Posterior cingulate gyrus (tissue), 11 donors: ENCODE results near the gene SLC25A43.
"Not testable (repeated sequence)": the region's sequence is repeated elsewhere in the genome, so short reads cannot be mapped to it uniquely, and the experiment has no call there.

Experiments
- DNase-seq, 10 donors: peaks; one replicate each; pipeline versions ENCODE4 v3.0.0 to v3.0.0-alpha.2; 2020 to 2021; ENCODE audit warnings: mixed read lengths in 3 of 10
- intact Hi-C: fragments of 100-400 bp; cut with DNase I; formaldehyde crosslinking; loops from one replicate; pipeline ENCODE4 v1.15.1; 2023

Gene SLC25A43

GRCh38 chrX:119406776-119407175 is 7.6 kb downstream of the SLC25A43 start:
- no peak for DNase-seq
- intact Hi-C loops = no loop called here

- DNase-seq = no peak
- intact Hi-C loops = no loop called here
These were observed 8.5 kb downstream of the SLC25A43 start for GRCh38 chrX:119407681-119408080.

- peak in 1 of 10 donors; percentile 15 for DNase-seq
- intact Hi-C loops = no loop called here
These were observed 11.1 kb downstream of the SLC25A43 start for GRCh38 chrX:119410027-119410819.

GRCh38 chrX:119410854-119411253 is 11.7 kb downstream of the SLC25A43 start:
- intact Hi-C loops = no loop called here

GRCh38 chrX:119411959-119412358 is 12.8 kb downstream of the SLC25A43 start:
- intact Hi-C loops = no loop called here
- no peak for DNase-seq

More at GRCh38 chrX:119410854-119411253, 11.7 kb downstream of the SLC25A43 start:
- DNase-seq = no peak

GRCh38 chrX:119417376-119417775 is 18.2 kb downstream of the SLC25A43 start:
- DNase-seq = no peak
- intact Hi-C loops = no loop called here

GRCh38 chrX:119417842-119418241 is 18.7 kb downstream of the SLC25A43 start:
- intact Hi-C loops = no loop called here
- no peak for DNase-seq

GRCh38 chrX:119419146-119419545 is 20.0 kb downstream of the SLC25A43 start:
- DNase-seq = no peak

GRCh38 chrX:119419898-119420297 is 20.8 kb downstream of the SLC25A43 start:
- DNase-seq = no peak
- intact Hi-C loops = no loop called here

More at GRCh38 chrX:119419146-119419545, 20.0 kb downstream of the SLC25A43 start:
- intact Hi-C loops = no loop called here

- DNase-seq = no peak
- intact Hi-C loops = no loop called here
These were observed 22.0 kb downstream of the SLC25A43 start for GRCh38 chrX:119421016-119421705.

- DNase-seq = no peak
- intact Hi-C loops = no loop called here
These were observed 24.5 kb downstream of the SLC25A43 start for GRCh38 chrX:119423631-119424030.

- intact Hi-C loops = no loop called here
- peak in 1 of 10 donors; percentile 12 for DNase-seq
These were observed 25.9 kb downstream of the SLC25A43 start for GRCh38 chrX:119424999-119425398.

- peak in 4 of 10 donors; percentile 3 to 15 (median 8) for DNase-seq
- intact Hi-C loops = no loop called here
These were observed 28.1 kb downstream of the SLC25A43 start for GRCh38 chrX:119427024-119427794.

- DNase-seq = no peak
These were observed 28.7 kb downstream of the SLC25A43 start for GRCh38 chrX:119427795-119428185.

GRCh38 chrX:119429471-119429870 is 30.3 kb downstream of the SLC25A43 start:
- intact Hi-C loops = no loop called here
- no peak for DNase-seq

More at GRCh38 chrX:119427795-119428185, 28.7 kb downstream of the SLC25A43 start:
- intact Hi-C loops = no loop called here

GRCh38 chrX:119441295-119441694 is 42.2 kb downstream of the SLC25A43 start:
- intact Hi-C loops = not testable (repeated sequence)

GRCh38 chrX:119442286-119442685 is 43.1 kb downstream of the SLC25A43 start:
- intact Hi-C loops = no loop called here
- DNase-seq = no peak

More at GRCh38 chrX:119441295-119441694, 42.2 kb downstream of the SLC25A43 start:
- not testable (repeated sequence) for DNase-seq

- DNase-seq = no peak
- intact Hi-C loops = no loop called here
These were observed 54.1 kb downstream of the SLC25A43 start for GRCh38 chrX:119453202-119453601.

- no peak for DNase-seq
- intact Hi-C loops = no loop called here
These were observed 56.1 kb downstream of the SLC25A43 start for GRCh38 chrX:119455264-119455663.

GRCh38 chrX:119459181-119459580 is 60.0 kb downstream of the SLC25A43 start:
- intact Hi-C loops = no loop called here
- no peak for DNase-seq

- no peak for DNase-seq
- intact Hi-C loops = no loop called here
These were observed 66.4 kb downstream of the SLC25A43 start for GRCh38 chrX:119465555-119465954.
